Activated T-helper 2 cell treated with anti-CD3 and anti-CD28 coated beads, Interferon-gamma antibody, Interleukin-2, Interleukin-4, amounts not matched to agents 10 μg/mL and 5 μg/mL and 100 μg/mL, durations not matched to agents 14 hours and 24 hours and 36 hours (primary cell): Measurements from ENCODE around the gene ATXN10. TPM values are rescaled to one million over a fixed set of nuclear protein-coding genes. Genes with fewer than 3 reads are reported as not detected.
A peak's percentile ranks its signal among the peaks of the same experiment; 100 is the strongest.
"Not testable (repeated sequence)": the region's sequence is repeated elsewhere in the genome, so short reads cannot be mapped to it uniquely, and the experiment has no call there.

ENCODE experiments used
- DNase-seq: peaks from one replicate; pipeline ENCODE4 v3.0.0; 2021; ENCODE audit warnings: low spot score
- H3K27ac Mint-ChIP-seq: one replicate; pipeline ENCODE4 v1.8.0; 2021; ENCODE audit warnings: mixed read lengths
- H3K27me3 Mint-ChIP-seq: one replicate; pipeline ENCODE4 v1.8.0; 2021; ENCODE audit warnings: low read depth, mixed read lengths
- H3K36me3 Mint-ChIP-seq: one replicate; pipeline ENCODE4 v1.8.0; 2021; ENCODE audit warnings: low read depth, mixed read lengths
- H3K4me1 Mint-ChIP-seq: one replicate; pipeline ENCODE4 v1.8.0; 2021; ENCODE audit warnings: low read depth, mixed read lengths
- H3K4me3 Mint-ChIP-seq: one replicate; pipeline ENCODE4 v1.8.0; 2021; ENCODE audit warnings: low read depth, mild to moderate bottlenecking, moderate library complexity, mixed read lengths
- H3K9me3 Mint-ChIP-seq: one replicate; pipeline ENCODE4 v1.8.0; 2021; ENCODE audit warnings: mixed read lengths
- intact Hi-C: fragments of 100-400 bp; cut with micrococcal nuclease; formaldehyde crosslinking; loops from one replicate; pipeline ENCODE4 v1.15.1; 2023
- total RNA-seq: library from RNA; stranded (reverse); gene quantifications from 2 replicates; pipeline ENCODE4 v1.2.3, GENCODE V29; 2022

Gene ATXN10
- total RNA-seq, 1 donor from 2014 or later = 123 TPM

GRCh38 chr22:45707605-45708004, 36.0 kb downstream of the ATXN10 start:
- H3K36me3 Mint-ChIP-seq = peaks cover 72% of the 10 kb centered on the region
- H3K27ac Mint-ChIP-seq = no peak overlapping the region
- intact Hi-C loops = no loop called here
- no peaks in the 10 kb centered on the region for H3K27me3 Mint-ChIP-seq
- H3K4me1 Mint-ChIP-seq = peaks cover 22% of the 10 kb centered on the region
- H3K4me3 Mint-ChIP-seq = no peak overlapping the region
- no peak for DNase-seq
- H3K9me3 Mint-ChIP-seq = no peaks in the 10 kb centered on the region

GRCh38 chr22:45708145-45708544, 36.5 kb downstream of the ATXN10 start:
- Mint-ChIP-seq H3K4me3 (no peak overlapping the region), H3K4me1 (peaks cover 25% of the 10 kb centered on the region), H3K36me3 (peaks cover 67% of the 10 kb centered on the region), H3K27ac (no peak overlapping the region), H3K27me3 (no peaks in the 10 kb centered on the region), H3K9me3 (no peaks in the 10 kb centered on the region)
- intact Hi-C loops = no loop called here
- DNase-seq = no peak

- intact Hi-C loops = no loop called here
These were observed 37.6 kb downstream of the ATXN10 start for GRCh38 chr22:45709060-45709739.

GRCh38 chr22:45709866-45710265, 38.2 kb downstream of the ATXN10 start:
- peaks cover 25% of the 10 kb centered on the region for H3K4me1 Mint-ChIP-seq
- H3K9me3 Mint-ChIP-seq = no peaks in the 10 kb centered on the region
- H3K36me3 Mint-ChIP-seq = peaks cover 59% of the 10 kb centered on the region
- DNase-seq = no peak
- H3K4me3 Mint-ChIP-seq = no peak overlapping the region
- H3K27ac Mint-ChIP-seq = peak overlapping the region; percentile 70
- H3K27me3 Mint-ChIP-seq = no peaks in the 10 kb centered on the region
- intact Hi-C loops = no loop called here

More at GRCh38 chr22:45709060-45709739, 37.6 kb downstream of the ATXN10 start:
- no peak for DNase-seq
- no peak overlapping the region for H3K4me3 Mint-ChIP-seq
- H3K9me3 Mint-ChIP-seq = no peaks in the 10 kb centered on the region
- H3K27ac Mint-ChIP-seq = peak overlapping the region; percentile 70
- H3K27me3 Mint-ChIP-seq = no peaks in the 10 kb centered on the region
- peaks cover 25% of the 10 kb centered on the region for H3K4me1 Mint-ChIP-seq
- H3K36me3 Mint-ChIP-seq = peaks cover 63% of the 10 kb centered on the region

- Mint-ChIP-seq H3K9me3 (no peaks in the 10 kb centered on the region), H3K36me3 (peaks cover 60% of the 10 kb centered on the region), H3K4me3 (no peak overlapping the region), H3K4me1 (peaks cover 25% of the 10 kb centered on the region), H3K27me3 (no peaks in the 10 kb centered on the region), H3K27ac (no peak overlapping the region)
- no peak for DNase-seq
- intact Hi-C loops = no loop called here
These were observed 38.8 kb downstream of the ATXN10 start for GRCh38 chr22:45710469-45710868.

- H3K9me3 Mint-ChIP-seq, DNase-seq, intact Hi-C loops, H3K4me3 Mint-ChIP-seq, H3K27me3 Mint-ChIP-seq, H3K27ac Mint-ChIP-seq: not testable (repeated sequence)
- H3K4me1 Mint-ChIP-seq = peaks cover 13% of the 10 kb centered on the region
- peaks cover 51% of the 10 kb centered on the region for H3K36me3 Mint-ChIP-seq
These were observed 42.8 kb downstream of the ATXN10 start for GRCh38 chr22:45714390-45714789.

- H3K9me3 Mint-ChIP-seq = no peaks in the 10 kb centered on the region
- H3K4me3 Mint-ChIP-seq = no peak overlapping the region
- no peak overlapping the region for H3K27ac Mint-ChIP-seq
- no peak for DNase-seq
- peaks cover 2% of the 10 kb centered on the region for H3K4me1 Mint-ChIP-seq
- intact Hi-C loops = no loop called here
- peaks cover 56% of the 10 kb centered on the region for H3K36me3 Mint-ChIP-seq
- H3K27me3 Mint-ChIP-seq = no peaks in the 10 kb centered on the region
These were observed 46.2 kb downstream of the ATXN10 start for GRCh38 chr22:45717789-45718188.

GRCh38 chr22:45718391-45718790, 46.8 kb downstream of the ATXN10 start:
- Mint-ChIP-seq H3K36me3 (peaks cover 60% of the 10 kb centered on the region), H3K4me3 (no peak overlapping the region), H3K4me1 (peaks cover 4% of the 10 kb centered on the region), H3K27ac (no peak overlapping the region), H3K9me3 (no peaks in the 10 kb centered on the region), H3K27me3 (no peaks in the 10 kb centered on the region)
- DNase-seq = no peak
- intact Hi-C loops = no loop called here

- no peak for DNase-seq
- no peaks in the 10 kb centered on the region for H3K9me3 Mint-ChIP-seq
- peaks cover 11% of the 10 kb centered on the region for H3K4me1 Mint-ChIP-seq
- peaks cover 64% of the 10 kb centered on the region for H3K36me3 Mint-ChIP-seq
- H3K27ac Mint-ChIP-seq = no peak overlapping the region
- intact Hi-C loops = no loop called here
- H3K4me3 Mint-ChIP-seq = no peak overlapping the region
- H3K27me3 Mint-ChIP-seq = no peaks in the 10 kb centered on the region
These were observed 49.3 kb downstream of the ATXN10 start for GRCh38 chr22:45720839-45721378.

GRCh38 chr22:45722006-45722405, 50.4 kb downstream of the ATXN10 start:
- Mint-ChIP-seq H3K4me1 (peaks cover 18% of the 10 kb centered on the region), H3K36me3 (peaks cover 63% of the 10 kb centered on the region), H3K9me3 (no peaks in the 10 kb centered on the region), H3K27ac (no peak overlapping the region), H3K4me3 (no peak overlapping the region), H3K27me3 (no peaks in the 10 kb centered on the region)
- intact Hi-C loops = no loop called here
- DNase-seq = no peak

GRCh38 chr22:45726081-45726480, 54.4 kb downstream of the ATXN10 start:
- Mint-ChIP-seq H3K9me3 (no peaks in the 10 kb centered on the region), H3K27me3 (no peaks in the 10 kb centered on the region), H3K4me3 (no peak overlapping the region), H3K36me3 (peaks cover 45% of the 10 kb centered on the region), H3K27ac (no peak overlapping the region), H3K4me1 (peaks cover 23% of the 10 kb centered on the region)
- intact Hi-C loops = no loop called here
- DNase-seq = no peak

- H3K4me3 Mint-ChIP-seq = no peak overlapping the region
- peaks cover 9% of the 10 kb centered on the region for H3K4me1 Mint-ChIP-seq
- no peaks in the 10 kb centered on the region for H3K9me3 Mint-ChIP-seq
- H3K36me3 Mint-ChIP-seq = peaks cover 19% of the 10 kb centered on the region
- no peaks in the 10 kb centered on the region for H3K27me3 Mint-ChIP-seq
- no peak overlapping the region for H3K27ac Mint-ChIP-seq
- intact Hi-C loops = no loop called here
- DNase-seq = no peak
These were observed 59.6 kb downstream of the ATXN10 start for GRCh38 chr22:45731041-45731797.
